ENCODE results near the gene LRRC42.

DNA sequence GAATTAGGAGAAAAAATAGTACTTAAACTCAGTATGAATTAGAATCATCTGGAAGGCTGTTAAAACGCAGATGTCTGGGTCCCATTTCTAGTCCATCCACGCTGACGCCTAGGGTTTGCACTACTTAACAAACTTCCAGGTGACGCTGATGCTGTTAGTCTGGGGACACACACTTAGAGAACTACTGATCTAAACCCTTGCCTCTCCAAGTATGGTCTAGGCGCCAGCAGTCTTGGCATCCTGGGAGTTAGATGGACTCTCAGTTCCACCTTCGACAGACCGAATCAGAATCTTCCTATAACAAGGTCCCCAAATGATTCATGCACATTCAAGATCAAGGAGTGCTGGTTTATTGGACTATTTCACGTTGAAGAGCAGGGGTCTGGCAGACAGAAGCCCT, 40.6 kb upstream of the LRRC42 start:
- TF ChIP-seq NFRKB (IDR thresholded peaks at IDR 0.05), result no peak
- TF ChIP-seq FOXM1 (IDR thresholded peaks at IDR 0.05; ENCODE audit: borderline replicate concordance), result no peak
- TF ChIP-seq SUZ12 (IDR thresholded peaks at IDR 0.05), result no peak
- no peak for TF ChIP-seq TARDBP (IDR thresholded peaks at IDR 0.05)
- no peak for TF ChIP-seq SP1 (IDR thresholded peaks at IDR 0.05)
- TF ChIP-seq CTBP1 (IDR thresholded peaks at IDR 0.05; ENCODE audit: borderline replicate concordance), result no peak
- TF ChIP-seq L3MBTL2 (conservative IDR thresholded peaks at IDR 0.05), result no peak
- no peak for TF ChIP-seq FOXA1 (IDR thresholded peaks at IDR 0.05)
- no peak for TF ChIP-seq HDGF (IDR thresholded peaks at IDR 0.05; ENCODE audit: borderline replicate concordance)
- no peak for TF ChIP-seq BHLHE40 (IDR thresholded peaks at IDR 0.05; ENCODE audit: borderline replicate concordance)
- no peak for TF ChIP-seq ELF4 (IDR thresholded peaks at IDR 0.05)
